CD4-positive, alpha-beta T cell treated with Interleukin-15 for 4 hours (primary cell): ENCODE results near the gene MEG3.

ENCODE experiments used
- DNase-seq: peaks from one replicate; pipeline ENCODE4 v3.0.0-alpha.2; 2020; ENCODE audit warnings: low spot score

The MEG3 gene

DNA sequence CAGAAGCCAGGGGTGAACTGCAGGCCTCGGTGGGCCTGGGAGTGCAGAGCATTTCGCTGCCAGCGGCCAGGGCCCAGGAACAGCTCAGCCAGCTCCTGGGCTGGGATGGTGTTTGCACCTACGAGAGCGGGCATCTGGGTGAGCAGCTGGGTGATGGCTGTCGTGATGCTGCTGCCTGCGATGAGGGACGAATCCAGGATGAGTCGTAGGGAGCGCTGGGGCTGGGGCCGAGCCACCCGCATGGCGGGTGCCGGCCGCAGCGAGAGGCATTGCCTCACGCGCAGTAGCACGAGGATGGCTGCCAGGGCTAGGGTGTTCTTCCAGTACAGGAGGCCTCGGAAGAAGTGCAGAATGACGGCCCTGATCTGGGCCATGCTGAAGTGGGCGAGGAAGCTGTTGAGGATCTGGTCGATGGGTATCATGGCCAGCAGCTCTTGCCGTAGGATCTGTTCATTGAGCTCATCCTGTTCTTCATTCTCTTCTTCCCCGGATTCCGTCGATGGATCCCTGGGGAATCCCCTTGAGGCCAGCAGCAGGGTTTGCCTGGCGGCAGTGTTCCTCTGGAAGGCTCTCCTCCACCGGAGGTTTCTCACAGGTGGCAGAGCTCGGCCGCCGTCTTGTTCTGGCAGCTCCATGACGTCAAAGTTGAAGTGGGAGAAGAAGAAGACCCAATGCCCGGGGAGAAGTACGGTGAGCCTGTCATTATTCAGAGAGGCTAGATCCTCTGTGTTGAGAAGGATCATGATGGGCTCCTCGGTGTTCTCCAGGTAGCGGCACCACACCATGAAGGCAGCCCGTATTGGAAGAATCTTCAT is 55.5 kb downstream of the MEG3 start:
- DNase-seq, result no peak

DNA sequence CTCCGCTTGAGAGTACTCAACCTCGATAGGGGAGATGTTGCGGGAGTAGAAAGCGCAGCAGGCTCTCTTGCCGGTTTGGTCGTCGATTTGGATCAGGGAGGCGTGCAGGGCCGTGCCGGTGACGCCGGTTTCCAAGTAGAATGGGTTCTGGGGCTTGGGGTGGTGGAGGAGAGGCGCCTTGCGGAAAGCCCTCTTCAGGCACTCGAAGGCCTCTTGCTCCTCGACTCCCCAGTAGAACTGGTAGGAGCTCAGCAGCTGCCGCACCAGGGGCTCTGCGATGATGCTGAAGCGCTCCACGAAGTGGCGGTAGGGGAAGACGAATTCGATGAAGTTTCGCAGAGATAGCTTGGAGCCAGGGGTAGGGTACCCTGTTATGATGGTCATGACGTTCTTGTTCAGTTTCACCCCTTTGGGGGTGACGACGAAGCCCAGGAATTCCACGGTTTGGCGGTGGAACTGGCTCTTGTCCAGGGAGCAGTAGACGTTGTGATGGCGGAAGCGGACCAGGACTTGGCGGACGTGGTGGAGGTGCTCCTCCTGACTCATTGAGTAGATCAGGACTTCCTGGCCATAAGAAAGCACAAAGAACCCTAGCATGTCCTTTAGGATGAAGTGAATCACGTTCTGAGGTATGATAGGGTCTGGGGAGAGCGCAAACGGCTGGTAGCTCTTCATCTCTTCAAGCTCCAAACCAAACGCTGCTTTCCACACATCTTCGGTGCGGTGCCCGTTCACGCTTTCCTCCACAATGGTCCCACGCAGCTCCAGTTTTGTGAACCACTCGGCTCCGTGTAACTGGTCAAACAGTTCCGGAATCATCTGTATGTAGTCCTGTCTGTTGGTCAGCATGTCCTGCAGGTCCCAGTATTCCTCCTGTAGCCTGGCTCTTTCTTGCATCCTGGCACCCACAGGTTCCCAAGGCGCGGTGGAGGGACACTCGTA is 56.4 kb downstream of the MEG3 start:
- no peak for DNase-seq

DNA sequence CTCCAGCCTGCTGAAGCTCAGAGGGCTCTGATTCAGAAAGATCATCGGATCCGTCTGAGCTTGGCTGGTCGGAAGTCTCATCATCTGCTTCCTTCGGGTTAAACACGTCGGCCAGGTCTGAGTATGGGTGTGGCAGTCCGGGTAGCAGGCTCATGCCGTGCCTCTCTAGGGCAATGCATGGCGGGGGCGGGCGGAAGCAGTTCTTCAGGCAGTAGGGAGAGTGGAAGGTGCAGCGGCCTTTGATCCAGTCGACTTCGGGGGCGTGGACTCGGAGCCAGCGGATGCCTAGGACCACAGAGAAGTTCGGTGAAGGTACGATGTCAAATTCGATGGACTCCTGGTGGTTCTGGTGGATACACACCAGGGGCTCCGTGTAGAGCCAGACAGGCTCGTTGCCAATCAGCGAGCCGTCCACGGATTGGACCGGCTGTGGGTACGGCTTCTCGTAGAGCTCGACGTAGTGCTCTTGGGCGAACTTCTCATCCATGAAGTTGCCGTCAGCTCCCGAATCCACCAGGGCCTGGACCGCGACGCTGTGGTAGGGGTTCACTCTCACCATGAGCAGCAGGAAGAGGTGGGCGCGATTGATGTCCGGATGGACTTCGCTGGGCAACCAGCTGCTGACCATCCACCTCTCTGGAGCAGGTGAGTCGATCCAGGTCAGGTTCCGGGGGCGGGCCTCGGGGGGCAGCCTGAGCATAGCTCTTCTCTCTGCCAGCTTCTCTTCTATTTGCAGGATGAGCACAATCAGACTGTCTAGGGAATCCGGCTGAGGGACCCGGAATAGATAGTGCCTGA is 57.3 kb downstream of the MEG3 start:
- no peak for DNase-seq

DNA sequence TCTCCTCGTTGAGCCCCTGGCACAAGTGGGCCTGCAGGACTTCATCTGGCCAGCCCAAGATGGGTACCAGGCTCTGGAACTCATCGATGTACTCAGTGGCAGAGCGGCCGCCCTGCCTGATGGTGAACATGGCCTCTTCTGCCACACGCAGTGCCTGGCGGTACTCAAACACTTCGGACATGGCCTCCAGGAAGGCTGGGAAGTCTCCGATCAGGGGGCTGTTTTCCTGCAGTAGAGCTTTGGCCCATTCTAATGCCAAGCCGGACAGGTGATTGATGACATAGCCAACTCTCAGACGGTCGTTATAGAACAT is 57.8 kb downstream of the MEG3 start:
- DNase-seq, result no peak

DNA sequence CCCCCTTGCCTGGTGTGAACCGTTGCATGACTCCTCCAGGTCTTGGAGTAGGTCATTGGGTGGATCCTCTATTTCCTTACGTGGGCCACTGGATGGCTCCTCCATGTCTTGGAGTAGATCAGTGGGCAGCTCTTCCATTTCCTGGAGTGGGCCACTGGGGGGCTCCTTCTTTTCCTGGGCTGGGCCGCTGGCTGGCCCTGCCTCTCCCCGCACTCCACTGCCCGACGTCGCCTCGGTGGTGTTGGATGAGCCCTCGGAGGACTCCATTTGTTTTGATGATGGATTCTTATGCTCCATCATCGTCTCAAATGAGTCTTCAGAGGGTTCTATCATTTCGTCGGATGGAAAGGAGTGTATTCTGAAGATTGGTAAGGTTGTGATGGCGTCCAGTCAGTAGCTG is 58.5 kb downstream of the MEG3 start:
- no peak for DNase-seq

DNA sequence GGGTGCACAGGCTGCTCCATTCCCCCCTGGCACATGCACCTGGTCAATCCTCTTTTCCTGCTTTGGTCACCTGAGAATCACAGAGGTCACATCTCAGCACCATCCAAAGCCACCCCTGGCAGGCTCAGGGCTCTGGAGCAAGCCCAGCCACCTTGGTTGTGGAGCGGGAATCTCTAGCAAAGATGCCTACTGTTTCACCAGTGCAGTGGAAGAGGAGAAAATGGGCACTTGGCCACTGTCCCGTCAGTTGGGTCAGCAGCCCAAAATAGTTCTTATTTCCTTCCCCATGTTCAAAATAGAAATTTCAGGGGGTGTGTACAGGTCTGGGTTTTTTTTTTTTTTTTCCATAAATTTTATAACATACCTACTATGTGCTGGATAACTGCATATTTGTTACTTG is 59.3 kb downstream of the MEG3 start:
- DNase-seq, result no peak

DNA sequence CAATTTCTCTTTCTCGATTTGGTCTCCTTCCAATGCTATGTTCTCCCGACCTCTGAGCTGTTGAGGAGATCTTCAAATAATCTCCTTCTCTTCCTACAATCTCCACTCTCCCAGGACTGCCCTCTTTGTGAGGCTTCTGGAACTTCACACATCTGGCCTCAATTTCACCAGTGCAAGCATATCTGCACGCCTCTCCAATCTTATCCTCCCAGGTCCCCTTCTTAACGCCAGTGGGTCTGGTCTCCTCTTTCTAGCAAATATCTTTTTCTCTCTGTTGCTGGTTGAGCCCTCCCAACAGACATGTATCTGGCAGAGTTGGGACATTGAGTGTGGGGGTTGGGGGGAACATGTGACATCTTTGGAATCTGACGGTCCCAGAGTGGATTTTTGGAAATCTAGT is 59.7 kb downstream of the MEG3 start:
- DNase-seq, result no peak

DNA sequence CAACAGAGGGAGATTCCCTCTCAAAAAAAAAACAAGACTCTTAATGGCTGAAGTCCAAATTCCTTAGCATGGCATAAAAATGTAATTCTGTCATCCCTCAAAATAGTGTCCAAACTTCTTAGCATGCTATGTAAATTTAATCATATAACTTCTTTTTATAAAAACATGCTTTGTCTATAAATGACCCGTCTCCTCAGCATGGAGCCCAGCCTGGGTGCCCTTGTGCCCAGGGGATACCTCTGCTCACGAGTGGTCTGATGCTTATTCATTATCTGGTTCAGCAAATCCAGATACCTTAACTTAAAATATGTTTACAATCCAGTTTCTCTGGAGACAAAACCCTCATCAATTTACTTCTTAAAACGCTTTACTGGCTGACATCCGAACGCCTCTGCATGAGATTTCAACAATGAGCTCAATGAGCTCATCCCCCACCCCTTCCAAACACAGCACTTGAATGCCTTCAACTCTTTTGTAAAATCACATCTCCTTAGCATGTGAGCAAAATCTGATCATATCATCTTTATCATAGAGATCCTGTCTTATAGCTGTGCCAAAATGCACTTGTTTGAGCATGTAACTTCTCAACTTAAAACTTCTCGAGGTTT is 61.9 kb downstream of the MEG3 start:
- no peak for DNase-seq

DNA sequence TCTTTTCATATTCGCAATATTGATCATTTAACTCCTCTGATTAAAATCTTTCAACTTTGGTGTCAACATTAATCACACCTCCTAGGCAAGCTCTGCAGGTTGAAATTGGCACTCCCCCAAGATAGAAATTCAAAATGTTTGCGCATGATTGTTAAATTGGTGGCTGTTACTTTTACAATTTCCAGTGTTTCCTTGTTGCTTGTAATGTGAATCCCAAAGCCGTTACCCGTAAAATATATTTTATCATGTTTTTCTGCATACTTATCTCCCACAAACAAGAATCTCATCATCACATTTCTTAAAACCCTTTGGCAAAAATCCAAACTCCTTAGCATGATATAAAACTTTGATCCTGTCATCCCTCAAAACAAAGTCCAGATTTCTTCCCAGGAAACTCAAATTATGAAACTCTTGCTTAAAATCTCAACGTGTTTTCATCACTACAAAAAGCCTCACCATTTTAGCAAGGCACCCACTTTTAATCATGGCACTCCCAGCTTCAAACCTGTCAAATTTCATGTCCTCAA is 62.9 kb downstream of the MEG3 start:
- no peak for DNase-seq

DNA sequence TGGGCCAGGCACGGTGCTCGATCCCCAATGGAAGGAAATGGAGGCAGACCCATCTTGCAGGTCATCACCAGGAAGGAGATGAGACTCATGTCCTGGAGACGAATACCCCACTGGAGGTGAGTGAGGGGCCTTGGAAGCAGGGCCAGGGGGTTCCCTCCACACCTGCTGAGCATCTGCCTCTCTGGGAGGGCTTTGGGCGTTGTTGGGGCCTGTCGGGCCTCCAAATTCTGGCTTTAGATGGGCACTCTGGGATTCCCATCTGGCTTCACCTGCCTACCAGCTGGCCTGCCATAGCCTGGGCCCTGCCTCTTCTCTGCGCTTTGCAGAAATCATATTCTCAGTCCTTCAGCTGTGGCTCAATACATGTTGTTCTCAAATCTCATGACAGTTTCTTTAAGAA is 63.7 kb downstream of the MEG3 start:
- DNase-seq, result no peak

DNA sequence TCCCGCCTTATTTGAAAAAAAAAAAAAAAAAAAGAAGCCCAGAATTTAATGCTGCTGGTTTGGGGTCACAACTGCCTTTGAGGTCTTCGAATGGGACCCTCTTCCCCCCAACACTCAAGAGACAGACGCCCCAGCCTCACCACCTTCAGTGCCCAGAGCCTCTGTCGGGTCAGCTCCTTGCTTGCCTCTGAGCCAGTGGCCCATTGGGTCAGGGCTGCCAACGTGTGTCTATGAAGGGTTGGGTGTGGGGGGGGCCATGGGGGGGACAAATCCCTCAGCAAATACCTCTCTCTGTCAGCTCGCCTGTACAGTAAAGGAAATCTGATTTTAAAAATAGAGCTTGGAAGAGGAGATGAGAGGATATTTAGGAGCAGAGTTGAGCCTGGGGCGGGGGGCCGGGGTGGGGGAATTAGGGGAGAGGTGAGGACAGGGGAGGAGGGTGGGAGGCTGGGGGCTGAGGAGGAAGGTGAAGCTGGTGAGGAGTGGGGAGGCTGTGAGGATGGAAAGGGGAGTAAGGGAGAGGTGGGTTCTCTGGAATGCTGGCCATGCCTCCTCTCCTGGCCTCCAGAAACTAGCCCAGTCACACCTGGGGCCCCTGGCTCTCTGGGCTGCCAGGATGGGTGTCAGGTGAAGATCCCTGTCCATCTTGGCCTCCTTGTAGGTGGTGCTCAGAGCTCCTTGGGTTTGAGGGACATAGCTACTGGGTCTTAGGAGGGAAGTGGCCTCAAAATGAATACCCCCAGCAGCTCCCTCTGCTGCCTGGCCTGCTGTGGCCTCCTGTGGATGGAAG is 64.3 kb downstream of the MEG3 start:
- DNase-seq, result no peak

DNA sequence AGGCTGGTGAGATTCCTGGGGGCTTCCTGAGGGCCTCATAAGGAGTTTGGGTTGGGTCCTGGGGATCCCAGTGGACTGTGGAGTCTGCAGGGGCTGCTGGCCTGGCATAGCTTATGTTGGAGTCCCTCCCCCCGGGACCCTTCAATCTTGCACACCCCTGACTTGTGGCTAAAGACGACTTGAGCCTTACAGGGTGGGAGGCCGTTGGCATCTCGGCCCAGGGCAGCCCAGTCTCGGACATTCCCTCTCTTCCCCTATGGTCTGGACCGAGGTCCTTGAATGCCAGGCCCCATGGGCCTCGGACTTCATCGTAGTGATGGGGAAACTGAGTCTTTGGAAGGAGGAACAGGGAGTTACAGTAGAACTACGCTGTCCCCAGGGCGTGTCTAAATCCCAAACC is 65.1 kb downstream of the MEG3 start:
- DNase-seq, result no peak

DNA sequence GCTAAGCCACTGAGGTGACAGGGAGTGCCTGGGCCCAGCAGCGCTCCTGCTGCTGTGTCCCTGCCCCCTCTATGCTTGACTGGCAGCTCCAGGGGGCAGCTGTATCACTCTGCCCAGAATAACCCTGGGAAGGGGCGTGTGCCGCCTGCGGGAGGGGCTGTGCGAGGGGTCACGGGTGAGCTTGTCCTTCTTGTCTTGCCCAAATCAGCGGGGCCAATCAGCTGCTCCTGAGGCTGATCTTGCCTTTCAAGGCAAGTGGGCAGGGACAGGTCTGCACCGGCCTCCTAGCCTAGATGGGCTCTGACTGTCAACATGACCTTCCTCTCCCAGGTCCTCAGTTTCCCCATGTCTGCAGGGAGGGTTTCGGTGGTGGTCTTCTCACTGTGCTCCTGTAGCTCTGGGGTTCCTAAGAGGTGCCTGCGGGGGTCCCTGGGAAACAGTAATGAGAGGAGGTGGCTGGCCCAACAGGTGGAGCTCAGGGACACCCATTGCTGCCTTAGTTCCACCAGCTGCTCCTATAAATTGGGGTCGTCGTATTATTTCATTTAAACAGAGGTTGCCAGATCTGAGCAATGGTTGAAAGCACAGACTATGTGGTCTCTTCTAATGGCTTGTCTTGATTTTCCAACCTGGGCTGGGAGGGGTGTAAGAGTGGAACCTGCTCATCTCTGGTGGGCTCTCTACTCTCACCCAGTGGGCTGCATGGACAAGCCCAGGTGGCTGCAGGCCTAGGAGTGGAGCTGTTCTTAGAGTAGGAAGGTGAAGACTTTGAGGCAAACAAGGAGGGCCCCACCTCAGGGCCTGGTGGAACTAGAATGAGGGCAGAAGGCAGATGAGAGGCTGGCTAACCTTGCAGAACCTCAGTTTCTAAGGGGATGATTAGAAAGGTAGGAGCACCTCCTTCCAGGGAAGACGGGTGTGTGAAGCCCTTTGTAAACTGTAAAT is 65.9 kb downstream of the MEG3 start:
- no peak for DNase-seq

DNA sequence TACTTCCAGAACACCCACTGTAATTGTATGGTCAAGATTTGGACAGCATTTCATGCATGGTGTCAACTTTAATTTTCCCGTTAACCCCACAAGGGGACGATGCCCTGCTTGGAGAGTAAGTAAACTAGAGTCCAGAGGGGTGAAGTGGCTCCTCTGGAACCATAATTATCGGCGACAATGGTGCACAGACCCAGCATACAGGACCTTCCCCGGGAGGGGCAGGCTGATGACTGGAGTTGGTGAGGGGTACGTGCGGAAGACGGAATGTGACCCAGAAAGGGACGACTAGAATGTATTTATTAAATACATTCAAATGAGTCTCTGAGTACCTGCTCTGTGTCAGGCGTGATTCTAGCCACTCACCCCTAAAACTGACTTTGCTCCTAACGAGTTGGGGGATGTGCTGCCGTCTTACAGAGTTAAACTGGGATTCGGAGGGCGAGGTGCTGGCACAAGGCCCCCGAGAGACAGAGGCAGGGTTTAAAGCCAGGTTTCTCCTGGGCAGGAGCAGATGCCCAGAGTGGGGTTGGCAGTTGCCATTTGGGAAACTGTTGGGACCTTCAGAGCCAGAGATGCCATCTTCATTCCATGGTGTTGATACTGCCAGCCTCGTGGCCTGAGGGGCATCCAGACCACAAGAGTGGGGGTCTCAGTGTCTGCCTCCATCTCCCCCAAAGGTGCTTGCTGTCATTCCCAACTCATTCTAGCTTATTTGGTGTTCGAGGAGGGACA is 66.7 kb downstream of the MEG3 start:
- no peak for DNase-seq

DNA sequence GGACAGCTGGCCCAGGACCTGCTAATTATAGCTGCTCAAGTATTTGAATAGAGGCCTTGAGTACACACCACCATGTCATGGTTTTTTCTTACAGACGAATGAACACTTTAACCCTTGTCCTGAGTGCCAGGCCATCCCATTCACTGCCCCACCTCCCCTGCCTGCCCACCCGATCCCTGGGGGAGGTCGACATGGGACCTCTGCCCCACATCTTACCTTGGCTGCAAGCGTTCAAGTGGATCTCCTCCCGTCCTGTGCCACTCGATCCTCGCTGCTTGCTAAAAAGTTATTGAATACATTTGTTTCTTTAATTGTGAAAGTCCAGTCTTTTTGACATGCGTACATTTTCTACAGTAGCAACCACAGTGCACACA is 67.3 kb downstream of the MEG3 start:
- DNase-seq, result no peak

DNA sequence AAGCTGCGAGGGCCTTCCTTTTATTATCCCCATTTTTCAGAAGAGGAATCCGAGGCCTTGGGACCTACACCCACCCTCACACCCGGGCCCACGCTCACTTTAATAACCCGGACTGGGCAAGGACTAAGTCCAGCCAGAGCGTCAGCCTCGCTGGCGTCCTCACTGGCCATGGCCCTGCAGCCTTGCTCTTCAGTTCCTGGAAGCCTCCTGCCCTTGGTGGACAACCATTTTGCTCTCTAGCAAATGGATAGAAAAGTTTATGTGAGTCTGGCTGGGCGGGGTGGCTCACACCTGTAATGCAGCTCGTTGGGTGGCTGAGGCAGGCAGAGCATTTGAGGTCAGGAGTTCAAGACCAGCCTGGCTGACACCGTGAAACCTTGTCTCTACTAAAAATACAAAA is 67.8 kb downstream of the MEG3 start:
- DNase-seq, result no peak

DNA sequence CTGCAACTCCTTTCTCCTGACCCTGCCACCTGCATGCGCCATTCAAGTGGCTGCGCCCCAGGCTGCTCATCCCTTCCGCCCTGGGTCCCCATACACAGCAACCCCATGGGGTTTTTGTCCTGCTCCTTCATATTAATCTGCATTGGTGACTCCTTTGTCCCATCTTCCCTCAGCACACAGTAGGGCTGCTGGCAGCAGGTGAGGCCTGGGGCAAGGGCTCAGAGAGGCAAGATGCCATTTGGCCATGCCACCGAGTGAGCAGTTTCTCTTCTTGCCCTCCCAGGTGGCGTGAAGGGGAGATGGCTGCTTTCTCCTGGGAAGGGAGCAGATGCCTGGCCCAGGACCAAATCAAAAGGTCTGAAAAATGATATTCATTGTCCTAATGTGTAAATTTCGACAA is 68.5 kb downstream of the MEG3 start:
- DNase-seq, result no peak

DNA sequence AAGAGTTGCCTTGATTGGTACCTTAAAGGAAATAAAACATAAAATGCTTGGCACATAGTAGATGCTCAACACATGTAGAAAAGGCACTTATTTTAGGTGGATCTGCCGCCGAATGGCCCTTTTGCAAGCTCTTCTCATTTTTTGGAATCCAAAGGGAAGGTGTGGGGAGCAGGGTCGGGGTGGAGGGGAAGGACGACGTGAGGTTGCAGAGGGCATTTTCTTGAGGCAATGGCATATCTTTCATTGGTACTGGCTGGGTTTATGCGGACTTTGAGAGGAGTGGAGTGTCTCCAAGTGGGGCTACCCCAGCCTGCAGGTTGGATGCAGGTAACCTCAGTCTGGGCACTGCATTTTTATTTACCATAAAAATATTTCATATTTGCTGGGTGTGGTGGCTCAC is 69.5 kb downstream of the MEG3 start:
- DNase-seq, result no peak

DNA sequence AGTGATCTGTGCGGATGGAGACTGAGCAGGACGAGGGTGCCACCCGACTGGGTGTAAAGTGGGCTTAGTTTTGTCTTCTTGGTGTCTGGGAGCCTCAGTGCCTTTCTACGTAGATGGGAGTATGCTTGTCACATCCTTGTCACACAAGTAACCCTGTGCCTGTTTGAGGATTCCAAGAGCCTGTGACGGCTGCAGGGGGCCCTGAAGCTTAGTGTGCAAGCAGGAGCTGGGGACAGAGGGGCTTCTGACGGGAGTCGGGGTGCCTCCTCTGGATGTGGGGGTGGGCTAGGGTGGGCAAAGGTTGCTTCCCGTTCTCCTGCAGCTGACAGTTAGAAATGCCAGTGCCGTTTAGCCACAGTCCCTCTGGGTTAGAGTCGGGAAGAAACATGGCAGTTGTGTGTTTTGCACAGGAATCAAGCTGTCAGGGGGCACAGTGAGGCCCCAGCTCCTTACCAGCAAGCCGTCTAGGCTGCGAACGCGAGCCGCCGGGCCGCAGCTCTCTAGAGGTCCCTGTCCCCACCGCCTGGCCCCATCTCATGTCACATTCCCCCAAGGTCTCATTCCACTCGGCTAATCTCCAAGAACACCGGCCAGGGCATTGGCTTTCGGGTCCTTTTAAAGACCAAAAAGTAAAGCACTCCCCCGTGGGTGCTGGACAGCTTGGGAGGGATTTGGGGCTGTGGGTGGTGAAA is 70.6 kb downstream of the MEG3 start:
- DNase-seq, result no peak
